ENCODE results near the gene ARHGAP25. TPM values are rescaled to one million over a fixed set of nuclear protein-coding genes. Genes with fewer than 3 reads are reported as not detected.

Gene ARHGAP25
- total RNA-seq, 2 experiments from 2014 or later = 18.6 to 43.8 TPM

GRCh38 chr2:68740400-68740914 is 5.8 kb downstream of the ARHGAP25 start:
- ChIA-PET POLR2A (interaction anchor here (0.6 to 2.4 kb wide), 12 partner anchors 17 to 681 kb away, joined by 3 to 14 read pairs (median 3); no protein-coding TSS in a partner anchor), CTCF (ENCODE audit: unreplicated experiment) (interaction anchor here (0.7 to 1.2 kb wide), 3 partner anchors 15 to 31 kb away, joined by 3 read pairs; no protein-coding TSS in a partner anchor)
- Histone ChIP-seq H3K79me2 (ENCODE audit: insufficient read depth, low read depth, low read length) (peaks cover 94% of the 10 kb centered on the region), H2AFZ (ENCODE audit: low read length) (no peak overlapping the region), H3K9me2 (ENCODE audit: insufficient read depth, low read length) (no peaks in the 10 kb centered on the region), H3K9me3 (ENCODE audit: low read length) (no peaks in the 10 kb centered on the region), H3K4me3 (ENCODE audit: low read depth, low read length, poor library complexity, severe bottlenecking) (peak overlapping the region; percentile 36), H3K4me1 (ENCODE audit: insufficient read depth, low read length, poor library complexity, severe bottlenecking) (peaks cover 90% of the 10 kb centered on the region), H4K20me1 (ENCODE audit: insufficient read depth, low read length) (no peaks in the 10 kb centered on the region), H3K27ac (ENCODE audit: low read depth, low read length, poor library complexity, severe bottlenecking) (peak overlapping the region; percentile 69), H3K4me2 (ENCODE audit: low read length) (peak overlapping the region; percentile 94), H3K36me3 (ENCODE audit: insufficient read depth, low read length) (peaks cover 8% of the 10 kb centered on the region)
- intact Hi-C loops (cut with micrococcal nuclease; ENCODE audit: unreplicated experiment) = no loop called here
- BruUV-seq (replicated peaks) = no TSS peak
- DNase-seq (ENCODE audit: low spot score) = no peak
- TF ChIP-seq, protein P1, sequence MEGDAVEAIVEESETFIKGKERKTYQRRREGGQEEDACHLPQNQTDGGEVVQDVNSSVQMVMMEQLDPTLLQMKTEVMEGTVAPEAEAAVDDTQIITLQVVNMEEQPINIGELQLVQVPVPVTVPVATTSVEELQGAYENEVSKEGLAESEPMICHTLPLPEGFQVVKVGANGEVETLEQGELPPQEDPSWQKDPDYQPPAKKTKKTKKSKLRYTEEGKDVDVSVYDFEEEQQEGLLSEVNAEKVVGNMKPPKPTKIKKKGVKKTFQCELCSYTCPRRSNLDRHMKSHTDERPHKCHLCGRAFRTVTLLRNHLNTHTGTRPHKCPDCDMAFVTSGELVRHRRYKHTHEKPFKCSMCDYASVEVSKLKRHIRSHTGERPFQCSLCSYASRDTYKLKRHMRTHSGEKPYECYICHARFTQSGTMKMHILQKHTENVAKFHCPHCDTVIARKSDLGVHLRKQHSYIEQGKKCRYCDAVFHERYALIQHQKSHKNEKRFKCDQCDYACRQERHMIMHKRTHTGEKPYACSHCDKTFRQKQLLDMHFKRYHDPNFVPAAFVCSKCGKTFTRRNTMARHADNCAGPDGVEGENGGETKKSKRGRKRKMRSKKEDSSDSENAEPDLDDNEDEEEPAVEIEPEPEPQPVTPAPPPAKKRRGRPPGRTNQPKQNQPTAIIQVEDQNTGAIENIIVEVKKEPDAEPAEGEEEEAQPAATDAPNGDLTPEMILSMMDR (conservative IDR thresholded peaks at IDR 0.05; ENCODE audit: low read length) = no peak
- TF ChIP-seq EZH2phosphoT487 (IDR thresholded peaks at IDR 0.05; ENCODE audit: borderline replicate concordance, low read depth, low read length) = no peak

DNA sequence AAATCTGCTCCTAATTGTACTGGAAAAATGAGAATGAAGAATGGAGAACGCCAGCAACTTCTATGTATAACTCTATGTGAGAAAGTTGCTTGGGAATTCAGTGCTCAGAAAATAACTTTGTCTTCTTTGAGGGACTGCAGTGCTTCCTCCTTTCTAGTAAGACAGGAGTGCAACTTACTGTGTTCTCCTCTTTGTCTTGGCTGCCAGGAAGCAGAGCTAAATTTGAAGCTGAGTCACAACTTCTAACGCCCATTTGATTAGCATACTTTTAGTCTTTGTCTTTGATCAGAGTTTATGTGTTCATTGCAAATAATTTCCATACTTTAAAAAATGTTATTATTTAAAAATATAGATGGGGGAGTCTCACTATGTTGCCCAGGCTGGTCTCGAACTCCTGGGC is 6.6 kb downstream of the ARHGAP25 start:
- ChIA-PET CTCF (ENCODE audit: unreplicated experiment) (interaction anchor here (1.1 to 1.9 kb wide), 3 partner anchors 10 to 32 kb away, joined by 3 to 5 read pairs (median 3); no protein-coding TSS in a partner anchor), POLR2A (interaction anchor here (0.5 to 2.4 kb wide), 11 partner anchors 8 to 165 kb away, joined by 3 to 14 read pairs (median 4); no protein-coding TSS in a partner anchor)
- peak; percentile 41 for DNase-seq (ENCODE audit: low spot score)
- Histone ChIP-seq H3K4me3 (ENCODE audit: low read depth, low read length, poor library complexity, severe bottlenecking) (no peak overlapping the region), H3K9me3 (ENCODE audit: low read length) (no peaks in the 10 kb centered on the region), H3K4me1 (ENCODE audit: insufficient read depth, low read length, poor library complexity, severe bottlenecking) (peaks cover 90% of the 10 kb centered on the region), H3K4me2 (ENCODE audit: low read length) (peak overlapping the region; percentile 94), H3K36me3 (ENCODE audit: insufficient read depth, low read length) (peaks cover 16% of the 10 kb centered on the region), H3K27ac (ENCODE audit: low read depth, low read length, poor library complexity, severe bottlenecking) (no peak overlapping the region), H3K9me2 (ENCODE audit: insufficient read depth, low read length) (no peaks in the 10 kb centered on the region), H2AFZ (ENCODE audit: low read length) (no peak overlapping the region), H3K79me2 (ENCODE audit: insufficient read depth, low read depth, low read length) (peaks cover 86% of the 10 kb centered on the region), H4K20me1 (ENCODE audit: insufficient read depth, low read length) (no peaks in the 10 kb centered on the region)
- TF ChIP-seq, protein P1 (conservative IDR thresholded peaks at IDR 0.05; ENCODE audit: low read length) = no peak
- TF ChIP-seq EZH2phosphoT487 (IDR thresholded peaks at IDR 0.05; ENCODE audit: borderline replicate concordance, low read depth, low read length) = no peak
- no TSS peak for BruUV-seq (replicated peaks)
- intact Hi-C loops (cut with micrococcal nuclease; ENCODE audit: unreplicated experiment) = no loop called here

DNA sequence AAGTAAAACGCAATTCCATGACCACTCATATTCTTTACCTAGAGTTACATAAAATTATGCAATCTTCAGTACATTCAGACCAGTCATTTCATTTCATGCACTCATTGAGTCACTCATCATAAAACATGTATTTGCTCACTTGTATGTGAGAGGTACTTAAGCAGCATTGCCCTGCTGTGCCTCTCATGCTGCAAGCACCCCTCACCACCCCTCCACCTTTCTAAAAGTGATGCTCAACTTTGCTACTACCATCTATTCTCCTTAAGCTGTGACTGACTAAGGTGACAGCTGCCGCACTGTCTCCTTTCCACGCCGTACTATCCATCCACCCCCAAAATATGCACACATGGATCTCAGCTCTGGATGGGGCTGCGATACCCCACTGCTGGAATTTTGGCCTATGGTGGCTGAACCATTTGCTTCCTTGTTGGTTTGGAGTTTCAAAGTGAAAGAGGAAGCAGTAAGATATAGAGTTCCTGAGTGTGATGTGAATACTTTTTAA is 7.2 kb downstream of the ARHGAP25 start:
- BruUV-seq (replicated peaks) = no TSS peak
- Histone ChIP-seq H3K4me3 (ENCODE audit: low read depth, low read length, poor library complexity, severe bottlenecking) (peak overlapping the region; percentile 29), H3K9me3 (ENCODE audit: low read length) (no peaks in the 10 kb centered on the region), H3K79me2 (ENCODE audit: insufficient read depth, low read depth, low read length) (peaks cover 80% of the 10 kb centered on the region), H4K20me1 (ENCODE audit: insufficient read depth, low read length) (no peaks in the 10 kb centered on the region), H3K9me2 (ENCODE audit: insufficient read depth, low read length) (no peaks in the 10 kb centered on the region), H2AFZ (ENCODE audit: low read length) (no peak overlapping the region), H3K36me3 (ENCODE audit: insufficient read depth, low read length) (peaks cover 17% of the 10 kb centered on the region), H3K27ac (ENCODE audit: low read depth, low read length, poor library complexity, severe bottlenecking) (peak overlapping the region; percentile 54), H3K4me1 (ENCODE audit: insufficient read depth, low read length, poor library complexity, severe bottlenecking) (peaks cover 86% of the 10 kb centered on the region), H3K4me2 (ENCODE audit: low read length) (peak overlapping the region; percentile 94)
- TF ChIP-seq, protein P1 (conservative IDR thresholded peaks at IDR 0.05; ENCODE audit: low read length) = no peak
- no peak for TF ChIP-seq EZH2phosphoT487 (IDR thresholded peaks at IDR 0.05; ENCODE audit: borderline replicate concordance, low read depth, low read length)
- ChIA-PET POLR2A (interaction anchor here (0.5 to 3.4 kb wide), 15 partner anchors 8 to 165 kb away, joined by 3 to 18 read pairs (median 4); partner anchors contain the start of gene ARHGAP25), CTCF (ENCODE audit: unreplicated experiment) (interaction anchor here (1.9 kb wide), 1 partner anchor 10 kb away, joined by 5 read pairs; no protein-coding TSS in a partner anchor)
- no peak for DNase-seq (ENCODE audit: low spot score)
- intact Hi-C loops (cut with micrococcal nuclease; ENCODE audit: unreplicated experiment) = no loop called here
